Suppressor macrophage treated with lipopolysaccharide for 1 hour (primary cell): ENCODE data around the gene FHOD3.
"Not testable (repeated sequence)": the region's sequence is repeated elsewhere in the genome, so short reads cannot be mapped to it uniquely, and the experiment has no call there.

Experiments used
- DNase-seq, 3 donors: peaks; one replicate each; pipeline ENCODE4 v3.0.0-alpha.2; 2020 to 2022

The FHOD3 gene

GRCh38 chr18:36816096-36816495 is 518.6 kb downstream of the FHOD3 start:
- not testable (repeated sequence) for DNase-seq

- no peak for DNase-seq
Observed at GRCh38 chr18:36817039-36817438, 519.5 kb downstream of the FHOD3 start.

- no peak for DNase-seq
Observed at GRCh38 chr18:36818652-36819051, 521.1 kb downstream of the FHOD3 start.

- no peak for DNase-seq
Observed at GRCh38 chr18:36819621-36820020, 522.1 kb downstream of the FHOD3 start.

GRCh38 chr18:36821681-36822080 is 524.2 kb downstream of the FHOD3 start:
- DNase-seq = no peak

GRCh38 chr18:36825526-36825925 is 528.0 kb downstream of the FHOD3 start:
- no peak for DNase-seq

GRCh38 chr18:36826556-36826955 is 529.0 kb downstream of the FHOD3 start:
- DNase-seq = peak; percentile 39 to 57 (median 55)

- DNase-seq = peak; percentile 54 to 58 (median 57)
Observed at GRCh38 chr18:36828157-36828629, 530.7 kb downstream of the FHOD3 start.

- peak; percentile 90 to 96 (median 92) for DNase-seq
Observed at GRCh38 chr18:36828630-36829361, 531.3 kb downstream of the FHOD3 start, which contains the start of the genes KIAA1328 and TPGS2. KIAA1328 (plus strand) TSS chr18:36829127; CDS start chr18:36829139, 12 bp downstream. TPGS2 (minus strand) TSS chr18:36829002; CDS start chr18:36828767, 235 bp downstream.
